Heart left ventricle (tissue), 16 donors: Measurements from ENCODE around the gene KLF7. TPM values are rescaled to one million over a fixed set of nuclear protein-coding genes. Genes with fewer than 3 reads are reported as not detected.

Source experiments
- ATAC-seq, 4 donors: fragments of 200-7000 bp; cut with Tn5 transposase; one replicate each; pipeline ENCODE4 v1.9.1; 2020 to 2022; ENCODE audit warnings: moderate library complexity in 4 of 4, mild to moderate bottlenecking in 3 of 4, moderate number of reproducible peaks in 1 of 4
- DNase-seq, 5 donors: peaks; one replicate each; pipeline ENCODE4 v3.0.0-alpha.2; 2020
- H3K27ac ChIP-seq, 12 donors: fragments of 200-600 bp; sonication (generic) in 4 of 12; one replicate each; pipeline versions ENCODE4 v1.5.0 to v1.8.0; 2016 to 2022; ENCODE audit warnings: mild to moderate bottlenecking in 2 of 12
- H3K27me3 ChIP-seq, 9 donors: fragments of 200-600 bp; sonication (generic) in 2 of 9; one replicate each; pipeline versions ENCODE4 v1.5.1 to v1.8.0; 2016 to 2022; ENCODE audit warnings: mild to moderate bottlenecking in 3 of 9
- H3K36me3 ChIP-seq, 9 donors: fragments of 200-600 bp; sonication (generic) in 2 of 9; one replicate each; pipeline versions ENCODE4 v1.5.0 to v1.8.0; 2018 to 2022; ENCODE audit warnings: mild to moderate bottlenecking in 2 of 9
- H3K4me1 ChIP-seq, 12 donors: fragments of 200-600 bp; sonication (generic) in 4 of 12; one replicate each; pipeline versions ENCODE4 v1.5.0 to v1.8.0; 2016 to 2022; ENCODE audit warnings: mild to moderate bottlenecking in 3 of 12
- H3K4me3 ChIP-seq, 12 donors: fragments of 200-600 bp; sonication (generic) in 4 of 12; one replicate each; pipeline versions ENCODE4 v1.5.0 to v1.8.0; 2017 to 2022; ENCODE audit warnings: mild to moderate bottlenecking in 9 of 12, moderate library complexity in 4 of 12
- H3K9me3 ChIP-seq, 12 donors: fragments of 200-600 bp; sonication (generic) in 4 of 12; one replicate each; pipeline versions ENCODE4 v1.5.0 to v1.8.0; 2016 to 2022; ENCODE audit warnings: mild to moderate bottlenecking in 1 of 12
- CTCF ChIP-seq, 12 donors: fragments of 200-600 bp; sonication (generic) in 4 of 12; IDR thresholded peaks; one replicate each; pipeline versions ENCODE4 v1.5.0 to v1.8.0; 2018 to 2022; ENCODE audit warnings: antibody characterized with exemption in 12 of 12, mild to moderate bottlenecking in 5 of 12
- POLR2A ChIP-seq, 2 donors: fragments of 450-650 bp; IDR thresholded peaks; one replicate each; pipeline ENCODE4 v1.6.1; 2017; ENCODE audit warnings: antibody characterized with exemption in 2 of 2, mild to moderate bottlenecking in 2 of 2, moderate library complexity in 2 of 2
- WGBS, 4 donors: extraction: QIAGEN DNeasy Blood & Tissue Kit in 2 of 4; methylation state at CpG; one replicate each; pipeline versions ENCODE4 v1.1.5 to v1.1.7; 2013 to 2018; 5-methylcytosine and 5-hydroxymethylcytosine counted together
- intact Hi-C, 10 donors: fragments of 100-400 bp; cut with DNase I; formaldehyde crosslinking; loops; one replicate each; pipeline versions ENCODE4 v1.11.1 to v1.14.2; 2022
- polyA plus RNA-seq, 2 donors: library from polyadenylated mRNA; stranded (reverse); fragments of 200-250 nt; gene quantifications; one replicate each; pipeline ENCODE4 v1.2.3, GENCODE V29; 2013
- total RNA-seq, 9 donors: library from RNA; depleted of rRNA in 2 of 9; stranded (reverse); fragments of >200 nt in 2 of 9; fragmentation: NEBNext Ultra II Directional in 3 of 9; extraction: Animal tissue kit (Norgen Biotek cat#: 25700) in 3 of 9; gene quantifications; one replicate each; pipeline versions ENCODE4 v1.1.0 to v1.2.4, GENCODE V29; 2016 to 2023
- donor health status: ischemic (EF 13 %, LVEDD 7.1; RV severe dilation, severe dysfunction).
- donor health status: healthy with polysubstance abuse.
- donor health status: DM: no; HTN: yes; CAD: no.
- donor health status: DM: no; HTN: no; CAD: no.
- donor health status: ischemic (EF 25% LVEDD 6.9; RV normal size, moderate dysfunction).
- donor health status: ischemic (EF 25% LVEDD 5.7; RV mildly dilated, moderate dysfunction).
- donor health status: healthy.
- donor health status: DM: yes; HTN: yes; CAD: no.
- donor health status: ischemic (EF 35%, LVEDD 5.7; RV mildly dilated, moderate dysfunction).
- donor health status: nonischemic (EF 11% LVEDD 7.7; RV severe dilation, severe dysfunction).
- donor health status: DM: yes; HTN: yes; CAD: no.
- donor health status: PGD.
- donor health status: ischemic (EF 29% LVEDD 5.4; RV normal size, mild dysfunction).
- donor health status: nonischemic (EF 23%, LVEDD 6.1; RV moderate dilation, normal function).

Gene KLF7
- total and polyA plus RNA-seq, 11 donors = 5.0 to 49.8 (median 26.2) TPM

GRCh38 chr2:207201416-207201815 lies 35.7 kb upstream of the KLF7 start:
- ATAC-seq (no peak), DNase-seq (no peak)
- H3K27ac ChIP-seq = no peak overlapping the region
- no peak overlapping the region for H3K4me3 ChIP-seq
- WGBS, 4 donors = 93 to 100% (median 95%) methylated on average over 2 of the region's 2 CpGs
- no peaks in the 10 kb centered on the region for H3K36me3 ChIP-seq
- no peaks in the 10 kb centered on the region for H3K9me3 ChIP-seq
- no peaks in the 10 kb centered on the region for H3K4me1 ChIP-seq
- H3K27me3 ChIP-seq = no peaks in the 10 kb centered on the region
- intact Hi-C loops = no loop called here
- TF ChIP-seq POLR2A (IDR thresholded peaks at IDR 0.05) (no peak), CTCF (IDR thresholded peaks at IDR 0.05) (no peak)

GRCh38 chr2:207200136-207200535 lies 34.4 kb upstream of the KLF7 start:
- Histone ChIP-seq H3K4me1 (no peaks in the 10 kb centered on the region), H3K27ac (no peak overlapping the region), H3K36me3 (no peaks in the 10 kb centered on the region), H3K27me3 (no peaks in the 10 kb centered on the region), H3K9me3 (no peaks in the 10 kb centered on the region), H3K4me3 (no peak overlapping the region)
- WGBS, 4 donors = 86 to 92% (median 90%) methylated on average over 8 of the region's 8 CpGs
- TF ChIP-seq POLR2A (IDR thresholded peaks at IDR 0.05) = no peak
- no peak for TF ChIP-seq CTCF (IDR thresholded peaks at IDR 0.05)
- intact Hi-C loops = no loop called here
- no peak for DNase-seq
- ATAC-seq = no peak

GRCh38 chr2:207194028-207194427 lies 28.3 kb upstream of the KLF7 start:
- WGBS, 4 donors = 77 to 91% (median 83%) methylated on average over 2 of the region's 2 CpGs
- H3K27me3 ChIP-seq = no peaks in the 10 kb centered on the region
- TF ChIP-seq CTCF (IDR thresholded peaks at IDR 0.05) (no peak), POLR2A (IDR thresholded peaks at IDR 0.05) (no peak)
- intact Hi-C loops = no loop called here
- ATAC-seq = no peak
- no peaks in the 10 kb centered on the region for H3K36me3 ChIP-seq
- H3K4me3 ChIP-seq = no peak overlapping the region
- H3K4me1 ChIP-seq = peaks cover 0 to 2% (median 0%) of the 10 kb centered on the region in 12 donors
- no peak for DNase-seq
- no peak overlapping the region for H3K27ac ChIP-seq
- H3K9me3 ChIP-seq = no peaks in the 10 kb centered on the region

GRCh38 chr2:207188626-207189419 lies 23.1 kb upstream of the KLF7 start:
- H3K4me1 ChIP-seq = peaks cover 0 to 8% (median 0%) of the 10 kb centered on the region in 12 donors
- WGBS, 4 donors = 40 to 51% (median 43%) methylated on average over 3 of the region's 3 CpGs
- no peak overlapping the region for H3K4me3 ChIP-seq
- DNase-seq (no peak), ATAC-seq (peak in 2 of 4 donors; percentile 36 to 58)
- no peak overlapping the region for H3K27ac ChIP-seq
- no peaks in the 10 kb centered on the region for H3K27me3 ChIP-seq
- TF ChIP-seq CTCF (IDR thresholded peaks at IDR 0.05) (no peak), POLR2A (IDR thresholded peaks at IDR 0.05) (no peak)
- peaks cover 0 to 15% (median 3%) of the 10 kb centered on the region in 12 donors for H3K9me3 ChIP-seq
- no peaks in the 10 kb centered on the region for H3K36me3 ChIP-seq
- intact Hi-C loops = loop anchor here in 1 of 10 donors (10.0 kb wide), 1 partner anchor 66 kb away; no protein-coding TSS in a partner anchor
